Testis (tissue), 2 donors: ENCODE data around the gene EYS.

ENCODE experiments used
- CTCF ChIP-seq, 3 experiments: fragments of 450-650 bp in 2 of 3; fragments of 200-600 bp in 1 of 3; sonication (generic) in 1 of 3; IDR thresholded peaks; one replicate each; pipeline ENCODE4 v1.5.1; 2016 to 2019; ENCODE audit warnings: antibody characterized with exemption in 3 of 3, mild to moderate bottlenecking in 2 of 3, moderate library complexity in 1 of 3
- POLR2A ChIP-seq: fragments of 450-650 bp; IDR thresholded peaks from one replicate; pipeline ENCODE4 v1.6.1; 2017; ENCODE audit warnings: antibody characterized with exemption, mild to moderate bottlenecking, moderate library complexity

- TF ChIP-seq CTCF (IDR thresholded peaks at IDR 0.05) = no peak
- no peak for TF ChIP-seq POLR2A
Observed at GRCh38 chr6:64439274-64439673, 1267.8 kb downstream of the EYS start.
